Measurements from ENCODE around the gene ATAD3B. TPM values are rescaled to one million over a fixed set of nuclear protein-coding genes. Genes with fewer than 3 reads are reported as not detected.

The ATAD3B gene
- total and polyA plus RNA-seq, 2 donors (not counting 3 experiments of a cell fraction or from before 2014, with no cell fraction given) = 20.5 to 48.2 TPM

GRCh38 chr1:1435911-1436629 lies 35.5 kb upstream of the ATAD3B start:
- intact Hi-C loops (cut with micrococcal nuclease) (no loop called here), dilution Hi-C loops (cut with MboI; ENCODE audit: extremely low pct_ligation_motif_present, low sequenced_read_pairs) (no loop called here)
- DNase-seq (ENCODE audit: low read depth, low spot score) (no peak), FAIRE-seq (no peak)
- Histone ChIP-seq H3K27ac (ENCODE audit: insufficient read depth, low read depth, low read length) (no peak overlapping the region), H3K4me2 (ENCODE audit: insufficient read depth, low read length) (no peak overlapping the region), H3K79me2 (ENCODE audit: control insufficient read depth, insufficient read depth, low read length) (no peaks in the 10 kb centered on the region), H3K36me3 (ENCODE audit: control insufficient read depth in 2 of 2, extremely low read depth in 1 of 2, insufficient read depth in 2 of 2, low read length in 2 of 2) (no peaks in the 10 kb centered on the region), H3K9ac (replicated peaks; ENCODE audit: extremely low read depth, insufficient read depth, low read length) (no peak overlapping the region), H2AFZ (ENCODE audit: low read depth, low read length) (no peak overlapping the region), H3K4me3 (replicated peaks in 1 of 3; ENCODE audit: insufficient read depth in 1 of 3, low read depth in 1 of 3, low read length in 3 of 3) (peak overlapping the region in 1 of 3 experiments; percentile 25), H4K20me1 (replicated peaks; ENCODE audit: control insufficient read depth, extremely low read depth, insufficient read depth, low read length) (no peaks in the 10 kb centered on the region), H3K4me1 (ENCODE audit: control insufficient read depth, extremely low read depth, insufficient read depth, low read length) (peaks cover 13% of the 10 kb centered on the region), H3K9me3 (replicated peaks; ENCODE audit: control insufficient read depth, insufficient read depth, low read length) (no peaks in the 10 kb centered on the region), H3K27me3 (ENCODE audit: control insufficient read depth in 2 of 2, insufficient read depth in 2 of 2, low read length in 2 of 2) (no peaks in the 10 kb centered on the region), H3K9me1 (replicated peaks; ENCODE audit: control insufficient read depth, extremely low read depth, insufficient read depth, low read length) (no peaks in the 10 kb centered on the region)
- ChIA-PET POLR2A (no interaction called here), CTCF (no interaction called here)
- BruUV-seq (replicated peaks) = no TSS peak
- no peak for TF ChIP-seq MAX (IDR thresholded peaks at IDR 0.05; ENCODE audit: insufficient read depth, insufficient read length)
- TF ChIP-seq POLR2A (IDR thresholded peaks at IDR 0.05; ENCODE audit: low read depth, low read length) = no peak
- TF ChIP-seq GATA2 (IDR thresholded peaks at IDR 0.05; ENCODE audit: insufficient read depth, insufficient read length, low read depth, low read length) = no peak
- TF ChIP-seq POLR2AphosphoS5 (IDR thresholded peaks at IDR 0.05; ENCODE audit: insufficient read depth, low read depth, low read length) = no peak
- TF ChIP-seq CTCF (IDR thresholded peaks at IDR 0.05; ENCODE audit: extremely low read depth in 1 of 2, insufficient read depth in 1 of 2, low read depth in 1 of 2, low read length in 2 of 2) = no peak
- no peak for TF ChIP-seq JUN (IDR thresholded peaks at IDR 0.05; ENCODE audit: borderline replicate concordance, insufficient read depth, insufficient read length, low read depth)
- no peak for TF ChIP-seq FOS (IDR thresholded peaks at IDR 0.05; ENCODE audit: borderline replicate concordance, insufficient read depth, low read length)
- TF ChIP-seq EZH2 (IDR thresholded peaks at IDR 0.05; ENCODE audit: borderline replicate concordance, low read depth, low read length, severe bottlenecking) = no peak
- no peak for TF ChIP-seq MYC (IDR thresholded peaks at IDR 0.05; ENCODE audit: low read depth, low read length)
